GM23338 (cell line): Measurements from ENCODE around the gene SBSN.

ENCODE experiments used
- EZH2phosphoT487 ChIP-seq: fragments of 200-600 bp; sonication (generic); IDR thresholded peaks from one replicate; pipeline ENCODE4 v1.8.1; 2018; ENCODE audit warnings: antibody characterized with exemption; ENCODE audit not compliant: unreplicated experiment
- TF ChIP-seq, protein P1 (sequence below), 2 experiments: fragments of 200-600 bp in 1 of 2; sonication (generic) in 1 of 2; conservative IDR thresholded peaks; 2 replicates each; pipeline versions ENCODE4 v1.5.1 to v1.6.1; 2016 to 2017; ENCODE audit warnings: antibody characterized with exemption in 2 of 2, low read depth in 2 of 2, mild to moderate bottlenecking in 2 of 2, moderate library complexity in 1 of 2

DNA sequence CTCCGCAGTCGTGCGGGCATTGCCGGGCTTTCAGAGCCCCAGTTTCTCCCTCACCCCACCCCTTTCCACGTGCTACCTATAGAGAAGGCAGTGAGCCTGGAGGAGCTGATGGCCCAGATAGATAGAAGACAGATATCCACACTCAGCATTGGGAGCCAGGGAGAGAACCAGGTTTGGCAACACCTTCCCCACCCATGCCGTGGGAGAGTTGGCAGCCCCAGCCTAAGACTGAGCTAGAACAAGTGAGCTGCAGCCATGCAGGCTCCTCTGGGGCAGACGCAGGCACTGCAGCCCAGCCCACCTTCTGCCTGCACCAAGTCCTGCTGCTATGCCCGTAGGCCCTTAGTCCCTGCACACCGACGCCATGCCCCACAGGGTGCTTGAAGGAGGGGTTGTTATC lies 27.5 kb downstream of the SBSN start:
- TF ChIP-seq, protein P1, sequence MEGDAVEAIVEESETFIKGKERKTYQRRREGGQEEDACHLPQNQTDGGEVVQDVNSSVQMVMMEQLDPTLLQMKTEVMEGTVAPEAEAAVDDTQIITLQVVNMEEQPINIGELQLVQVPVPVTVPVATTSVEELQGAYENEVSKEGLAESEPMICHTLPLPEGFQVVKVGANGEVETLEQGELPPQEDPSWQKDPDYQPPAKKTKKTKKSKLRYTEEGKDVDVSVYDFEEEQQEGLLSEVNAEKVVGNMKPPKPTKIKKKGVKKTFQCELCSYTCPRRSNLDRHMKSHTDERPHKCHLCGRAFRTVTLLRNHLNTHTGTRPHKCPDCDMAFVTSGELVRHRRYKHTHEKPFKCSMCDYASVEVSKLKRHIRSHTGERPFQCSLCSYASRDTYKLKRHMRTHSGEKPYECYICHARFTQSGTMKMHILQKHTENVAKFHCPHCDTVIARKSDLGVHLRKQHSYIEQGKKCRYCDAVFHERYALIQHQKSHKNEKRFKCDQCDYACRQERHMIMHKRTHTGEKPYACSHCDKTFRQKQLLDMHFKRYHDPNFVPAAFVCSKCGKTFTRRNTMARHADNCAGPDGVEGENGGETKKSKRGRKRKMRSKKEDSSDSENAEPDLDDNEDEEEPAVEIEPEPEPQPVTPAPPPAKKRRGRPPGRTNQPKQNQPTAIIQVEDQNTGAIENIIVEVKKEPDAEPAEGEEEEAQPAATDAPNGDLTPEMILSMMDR (conservative IDR thresholded peaks at IDR 0.05; ENCODE audit: low read depth in 2 of 2) = no peak
- TF ChIP-seq EZH2phosphoT487 = no peak
